HepG2 (cell line): ENCODE measurements around the gene ABT1. TPM values are rescaled to one million over a fixed set of nuclear protein-coding genes. Genes with fewer than 3 reads are reported as not detected.
A peak's percentile ranks its signal among the peaks of the same experiment; 100 is the strongest.

ENCODE experiments used
- CENPX ChIP-seq: sonication (generic); formaldehyde crosslinking; IDR thresholded peaks from 2 replicates; pipeline ENCODE4 v1.9.0; 2021; ENCODE audit warnings: mild to moderate bottlenecking, missing genetic modification reagents, moderate library complexity
- DR1 ChIP-seq: sonication (generic); formaldehyde crosslinking; IDR thresholded peaks from 2 replicates; pipeline ENCODE4 v1.8.0; 2021; ENCODE audit warnings: mild to moderate bottlenecking, missing genetic modification reagents, inconsistent platforms
- FIP1L1 ChIP-seq: fragments of 200-400 bp; formaldehyde crosslinking; IDR thresholded peaks from 2 replicates; pipeline ENCODE4 v1.6.1; 2018; ENCODE audit warnings: low read depth, mild to moderate bottlenecking, low read length, moderate library complexity, borderline replicate concordance; ENCODE audit not compliant: insufficient read depth
- FOXA3 ChIP-seq: IDR thresholded peaks from 2 replicates; pipeline ENCODE4 v1.6.1; 2016; ENCODE audit warnings: missing genetic modification reagents, missing compliant biosample characterization
- HMG20B ChIP-seq: conservative IDR thresholded peaks from 2 replicates; pipeline ENCODE4 v1.6.1; 2016; ENCODE audit warnings: missing genetic modification reagents, missing compliant biosample characterization
- HNF4G ChIP-seq, 2 experiments: sonication (generic) in 1 of 2; formaldehyde crosslinking in 1 of 2; IDR thresholded peaks; 2 replicates each; pipeline versions ENCODE4 v1.4.0 to v1.6.1; 2011 to 2020; ENCODE audit warnings: borderline replicate concordance in 2 of 2, low read depth in 2 of 2, mild to moderate bottlenecking in 2 of 2, low read length in 1 of 2, missing genetic modification reagents in 1 of 2, moderate library complexity in 1 of 2
- HOXD1 ChIP-seq: sonication (generic); formaldehyde crosslinking; IDR thresholded peaks from 2 replicates; pipeline ENCODE4 v1.5.0; 2020; ENCODE audit warnings: missing genetic modification reagents
- KAT7 ChIP-seq: IDR thresholded peaks from 2 replicates; pipeline ENCODE4 v1.6.1; 2018; ENCODE audit warnings: borderline replicate concordance, missing compliant biosample characterization
- KAT8 ChIP-seq: IDR thresholded peaks from 2 replicates; pipeline ENCODE4 v1.6.1; 2016; ENCODE audit warnings: missing genetic modification reagents, missing compliant biosample characterization
- KDM5B ChIP-seq: sonication (generic); formaldehyde crosslinking; IDR thresholded peaks from 2 replicates; pipeline ENCODE4 v1.4.0; 2020; ENCODE audit warnings: missing genetic modification reagents, mild to moderate bottlenecking, borderline replicate concordance
- KLF15 ChIP-seq: sonication (generic); formaldehyde crosslinking; IDR thresholded peaks from 2 replicates; pipeline ENCODE4 v1.8.1; 2023; ENCODE audit warnings: borderline replicate concordance, mild to moderate bottlenecking, inconsistent platforms, missing genetic modification reagents, mixed read lengths
- MTF1 ChIP-seq: sonication (generic); formaldehyde crosslinking; IDR thresholded peaks from 2 replicates; pipeline ENCODE4 v1.5.0; 2020; ENCODE audit warnings: missing genetic modification reagents
- NFATC3 ChIP-seq: sonication (generic); formaldehyde crosslinking; IDR thresholded peaks from 2 replicates; pipeline ENCODE4 v1.5.1; 2020; ENCODE audit warnings: mild to moderate bottlenecking, missing genetic modification reagents
- NKX3-1 ChIP-seq: sonication (generic); formaldehyde crosslinking; IDR thresholded peaks from 2 replicates; pipeline ENCODE4 v1.5.0; 2020; ENCODE audit warnings: missing genetic modification reagents
- PHF5A ChIP-seq: IDR thresholded peaks from one replicate; pipeline ENCODE4 v1.6.1; 2018; ENCODE audit warnings: low read depth, missing genetic modification reagents; ENCODE audit not compliant: unreplicated experiment
- RFX1 ChIP-seq: fragments of 450-650 bp; IDR thresholded peaks from 2 replicates; pipeline ENCODE4 v1.6.1; 2017
- RFX3 ChIP-seq: IDR thresholded peaks from 2 replicates; pipeline ENCODE4 v1.6.1; 2016; ENCODE audit warnings: missing biosample characterization, missing genetic modification reagents
- SMARCC2 ChIP-seq: fragments of 450-650 bp; IDR thresholded peaks from 2 replicates; pipeline ENCODE4 v1.6.1; 2017; ENCODE audit warnings: antibody characterized with exemption, mild to moderate bottlenecking
- ZIK1 ChIP-seq: sonication (generic); formaldehyde crosslinking; IDR thresholded peaks from 2 replicates; pipeline ENCODE4 v1.5.0; 2020; ENCODE audit warnings: mild to moderate bottlenecking, low read depth, missing genetic modification reagents, borderline replicate concordance
- ZMYM2 ChIP-seq: sonication (generic); formaldehyde crosslinking; IDR thresholded peaks from 2 replicates; pipeline ENCODE4 v1.8.0; 2022; ENCODE audit warnings: mild to moderate bottlenecking, missing genetic modification reagents
- ZNF260 ChIP-seq: sonication (generic); formaldehyde crosslinking; IDR thresholded peaks from 2 replicates; pipeline ENCODE4 v1.4.0; 2020; ENCODE audit warnings: missing genetic modification reagents, low read depth, mild to moderate bottlenecking, borderline replicate concordance
- ZNF879 ChIP-seq: sonication (generic); formaldehyde crosslinking; IDR thresholded peaks from 2 replicates; pipeline ENCODE4 v1.8.1; 2023; ENCODE audit warnings: missing genetic modification reagents
- polyA plus RNA-seq, 8 experiments: library from polyadenylated mRNA; depleted of rRNA in 3 of 8; stranded (reverse) in 7 of 8; unstranded in 1 of 8; fragments of >200 nt; fragmentation: Illumina TruSeq in 4 of 8; extraction: Trizol in 4 of 8; gene quantifications; 2 replicates each; pipeline versions ENCODE4 v1.2.1 to v1.2.3, GENCODE V29; 2011 to 2016; ENCODE audit warnings: low read depth in 4 of 8, missing spikeins in 1 of 8, mixed read lengths in 1 of 8; ENCODE audit not compliant: insufficient read depth in 1 of 8
- total RNA-seq, 5 experiments: library from RNA; depleted of rRNA; stranded (reverse); fragments of >200 nt; fragmentation: Illumina TruSeq; extraction: Trizol; gene quantifications; 2 replicates each; pipeline ENCODE4 v1.2.3, GENCODE V29; 2016; ENCODE audit warnings: low read depth in 1 of 5
- TF ChIP-seq, protein P1 (sequence below): sonication (generic); formaldehyde crosslinking; IDR thresholded peaks from 2 replicates; pipeline ENCODE4 v1.8.0; 2022; ENCODE audit warnings: missing genetic modification reagents, low read depth, mild to moderate bottlenecking, borderline replicate concordance
- TF ChIP-seq, protein P2 (sequence below): fragments of 450-650 bp; IDR thresholded peaks from 2 replicates; pipeline ENCODE4 v1.6.1; 2016
- TF ChIP-seq, protein P3 (sequence below): sonication (generic); formaldehyde crosslinking; IDR thresholded peaks from 2 replicates; pipeline ENCODE4 v1.4.0; 2020; ENCODE audit warnings: missing genetic modification reagents
- TF ChIP-seq, protein P4 (sequence below): sonication (generic); formaldehyde crosslinking; IDR thresholded peaks from 2 replicates; pipeline ENCODE4 v1.8.0; 2023; ENCODE audit warnings: mild to moderate bottlenecking, missing genetic modification reagents

The ABT1 gene
- total and polyA plus RNA-seq, 2 of the 13 experiments (the other 11 are each of a cell fraction or from before 2014, with no cell fraction given) = 38.4 TPM

DNA sequence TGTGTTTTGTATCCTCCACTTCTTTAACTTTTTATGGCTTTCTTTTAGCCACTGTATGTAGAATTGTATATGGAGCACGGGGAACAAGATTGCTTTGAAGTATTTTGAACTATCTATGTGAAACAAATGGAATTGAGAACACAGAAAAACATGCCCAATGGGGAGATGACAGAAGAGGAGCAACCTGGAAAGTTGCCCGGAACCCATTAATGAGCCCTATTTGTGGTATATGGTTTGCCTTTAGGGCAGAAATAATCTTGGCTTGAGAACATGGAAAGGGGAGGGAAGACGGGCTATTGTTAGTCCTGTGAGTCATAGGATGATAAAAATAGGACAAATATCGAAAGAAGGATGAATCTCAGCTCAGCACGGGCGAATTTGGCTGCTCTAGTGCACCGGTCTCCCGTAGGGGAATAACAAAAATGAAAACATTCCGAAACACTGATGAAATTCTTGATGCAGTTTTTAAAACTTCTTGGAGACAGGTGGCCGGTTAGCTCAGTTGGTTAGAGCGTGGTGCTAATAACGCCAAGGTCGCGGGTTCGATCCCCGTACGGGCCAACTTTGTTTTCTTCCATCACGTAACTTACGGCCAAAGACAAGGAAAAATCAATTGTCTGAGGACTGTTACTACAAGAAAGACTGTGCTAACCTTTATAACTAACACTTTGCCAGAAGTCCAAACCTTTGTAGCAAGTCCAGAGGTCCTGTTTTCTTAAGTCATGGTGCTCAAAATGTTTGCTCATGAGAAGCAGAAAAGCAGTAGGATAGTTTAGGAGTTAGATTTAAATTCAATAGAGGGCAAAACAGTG lies 42.9 kb upstream of the ABT1 start (continued):
- TF ChIP-seq ZNF260 (CRISPR knock-in tag) (no peak), ZIK1 (no peak), KAT7 (CRISPR knock-in tag) (no peak), KLF15 (CRISPR knock-in tag) (no peak), KAT8 (CRISPR knock-in tag) (peak; percentile 59; the same call in 1 of the 2 replicates), ZMYM2 (CRISPR knock-in tag) (peak; percentile 67), MTF1 (CRISPR knock-in tag) (no peak), SMARCC2 (no peak), ZNF879 (CRISPR knock-in tag) (0 out of 2 replicates have a peak, but pooled peaks have one; percentile 26), FOXA3 (CRISPR knock-in tag) (peak; percentile 26; the same call in 1 of the 2 replicates), HNF4G (IDR thresholded peaks at IDR 0.05; ENCODE audit: borderline replicate concordance, low read depth, low read length) (no peak), HNF4G (CRISPR knock-in tag; IDR thresholded peaks at IDR 0.05; ENCODE audit: borderline replicate concordance, low read depth) (no peak), DR1 (no peak), NKX3-1 (CRISPR knock-in tag) (no peak), RFX1 (no peak), CENPX (CRISPR knock-in tag) (no peak), RFX3 (CRISPR knock-in tag) (no peak), PHF5A (CRISPR knock-in tag) (peak; percentile 66), KDM5B (no peak), NFATC3 (CRISPR knock-in tag) (0 out of 2 replicates have a peak, but pooled peaks have one; percentile 64), FIP1L1 (no peak), HMG20B (no peak), HOXD1 (CRISPR knock-in tag) (0 out of 2 replicates have a peak, but pooled peaks have one; percentile 69)
- TF ChIP-seq, protein P1, sequence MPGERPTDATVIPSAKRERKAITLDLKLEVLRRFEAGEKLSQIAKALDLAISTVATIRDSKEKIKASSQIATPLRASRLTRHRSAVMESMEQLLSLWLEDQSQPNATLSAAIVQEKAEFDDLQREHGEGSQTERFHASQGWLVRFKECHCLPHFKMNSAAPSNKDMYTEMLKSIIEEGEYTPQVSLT (CRISPR knock-in tag) = no peak
- TF ChIP-seq, protein P2, sequence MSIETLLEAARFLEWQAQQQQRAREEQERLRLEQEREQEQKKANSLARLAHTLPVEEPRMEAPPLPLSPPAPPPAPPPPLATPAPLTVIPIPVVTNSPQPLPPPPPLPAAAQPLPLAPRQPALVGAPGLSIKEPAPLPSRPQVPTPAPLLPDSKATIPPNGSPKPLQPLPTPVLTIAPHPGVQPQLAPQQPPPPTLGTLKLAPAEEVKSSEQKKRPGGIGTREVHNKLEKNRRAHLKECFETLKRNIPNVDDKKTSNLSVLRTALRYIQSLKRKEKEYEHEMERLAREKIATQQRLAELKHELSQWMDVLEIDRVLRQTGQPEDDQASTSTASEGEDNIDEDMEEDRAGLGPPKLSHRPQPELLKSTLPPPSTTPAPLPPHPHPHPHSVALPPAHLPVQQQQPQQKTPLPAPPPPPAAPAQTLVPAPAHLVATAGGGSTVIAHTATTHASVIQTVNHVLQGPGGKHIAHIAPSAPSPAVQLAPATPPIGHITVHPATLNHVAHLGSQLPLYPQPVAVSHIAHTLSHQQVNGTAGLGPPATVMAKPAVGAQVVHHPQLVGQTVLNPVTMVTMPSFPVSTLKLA = no peak
- TF ChIP-seq, protein P3, sequence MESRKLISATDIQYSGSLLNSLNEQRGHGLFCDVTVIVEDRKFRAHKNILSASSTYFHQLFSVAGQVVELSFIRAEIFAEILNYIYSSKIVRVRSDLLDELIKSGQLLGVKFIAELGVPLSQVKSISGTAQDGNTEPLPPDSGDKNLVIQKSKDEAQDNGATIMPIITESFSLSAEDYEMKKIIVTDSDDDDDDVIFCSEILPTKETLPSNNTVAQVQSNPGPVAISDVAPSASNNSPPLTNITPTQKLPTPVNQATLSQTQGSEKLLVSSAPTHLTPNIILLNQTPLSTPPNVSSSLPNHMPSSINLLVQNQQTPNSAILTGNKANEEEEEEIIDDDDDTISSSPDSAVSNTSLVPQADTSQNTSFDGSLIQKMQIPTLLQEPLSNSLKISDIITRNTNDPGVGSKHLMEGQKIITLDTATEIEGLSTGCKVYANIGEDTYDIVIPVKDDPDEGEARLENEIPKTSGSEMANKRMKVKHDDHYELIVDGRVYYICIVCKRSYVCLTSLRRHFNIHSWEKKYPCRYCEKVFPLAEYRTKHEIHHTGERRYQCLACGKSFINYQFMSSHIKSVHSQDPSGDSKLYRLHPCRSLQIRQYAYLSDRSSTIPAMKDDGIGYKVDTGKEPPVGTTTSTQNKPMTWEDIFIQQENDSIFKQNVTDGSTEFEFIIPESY = no peak
- TF ChIP-seq, protein P4, sequence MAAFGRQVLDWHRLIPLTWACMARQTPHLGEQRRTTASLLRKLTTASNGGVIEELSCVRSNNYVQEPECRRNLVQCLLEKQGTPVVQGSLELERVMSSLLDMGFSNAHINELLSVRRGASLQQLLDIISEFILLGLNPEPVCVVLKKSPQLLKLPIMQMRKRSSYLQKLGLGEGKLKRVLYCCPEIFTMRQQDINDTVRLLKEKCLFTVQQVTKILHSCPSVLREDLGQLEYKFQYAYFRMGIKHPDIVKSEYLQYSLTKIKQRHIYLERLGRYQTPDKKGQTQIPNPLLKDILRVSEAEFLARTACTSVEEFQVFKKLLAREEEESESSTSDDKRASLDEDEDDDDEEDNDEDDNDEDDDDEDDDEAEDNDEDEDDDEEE (CRISPR knock-in tag) = no peak
